K562 treated with DMSO at 1 percent for 12 hours (cell line): ENCODE measurements around the gene ZNF318. TPM values are rescaled to one million over a fixed set of nuclear protein-coding genes. Genes with fewer than 3 reads are reported as not detected.

ENCODE experiments used
- total RNA-seq: library from RNA; unstranded; fragments of 300-600 nt; gene quantifications from 2 replicates; pipeline ENCODE4 v1.2.3, GENCODE V29; 2022; ENCODE audit not compliant: insufficient read depth

ZNF318 gene
- total RNA-seq = 5.9 and 28.7 TPM in 2 replicates

GRCh38 chr6:43369174-43370002, at the start of gene ZNF318:
TSS of gene ZNF318 (minus strand) at chr6:43369647. CDS start at chr6:43369365, 282 bp downstream.

GRCh38 chr6:43308101-43308989, 61.1 kb downstream of the ZNF318 start, which contains the start of gene CRIP3:
TSS of gene CRIP3 (minus strand) at chr6:43308826. CDS start at chr6:43308792, 34 bp downstream.

GRCh38 chr6:43297644-43298564, 71.5 kb downstream of the ZNF318 start, which contains the start of gene SLC22A7:
TSS of gene SLC22A7 (plus strand) at chr6:43298260. CDS start at chr6:43298359, 99 bp downstream.

Other genes with a start within 250 kb of the ZNF318 start
- 23.4 and 33.8 TPM in 2 replicates for gene SRF, start 198.4 kb downstream of the ZNF318 start, total RNA-seq
- gene CUL9, start 187.5 kb downstream of the ZNF318 start, total RNA-seq = 17.5 and 22.0 TPM in 2 replicates
- 185 and 274 TPM in 2 replicates for gene DNPH1, start 140.2 kb downstream of the ZNF318 start, total RNA-seq
- gene TTBK1, start 126.2 kb downstream of the ZNF318 start, total RNA-seq = not detected in 2 replicates
- gene SLC22A7, start 71.4 kb downstream of the ZNF318 start, total RNA-seq = not detected in 2 replicates
- 1.3 TPM in 1 of 2 replicates, not detected in the other for gene CRIP3, start 60.8 kb downstream of the ZNF318 start, total RNA-seq
- 12.4 and 39.0 TPM in 2 replicates for gene ABCC10, start 57.9 kb upstream of the ZNF318 start, total RNA-seq
- gene DLK2, start 85.9 kb upstream of the ZNF318 start, total RNA-seq = 1.0 TPM in 2 replicates
- gene TJAP1, start 107.9 kb upstream of the ZNF318 start, total RNA-seq = 32.2 and 46.2 TPM in 2 replicates
- gene LRRC73, start 140.7 kb upstream of the ZNF318 start, total RNA-seq = 0.30 and 0.40 TPM in 2 replicates
- gene YIPF3, start 147.3 kb upstream of the ZNF318 start, total RNA-seq = 117 and 134 TPM in 2 replicates
- 40.3 and 70.5 TPM in 2 replicates for gene POLR1C, start 147.4 kb upstream of the ZNF318 start, total RNA-seq
- gene XPO5, start 206.4 kb upstream of the ZNF318 start, total RNA-seq = 26.6 and 76.6 TPM in 2 replicates
- 13.2 and 40.2 TPM in 2 replicates for gene POLH, start 206.5 kb upstream of the ZNF318 start, total RNA-seq